ENCODE measurements around the gene ZCRB1.

The ZCRB1 gene

GRCh38 chr12:42327227-42327590 lies 1.3 kb upstream of the ZCRB1 start:
- no peak for DNase-seq (ENCODE audit: low read depth, low spot score)

GRCh38 chr12:42326541-42327226 lies 790 bp upstream of the ZCRB1 start:
- peak; percentile 91 for DNase-seq (ENCODE audit: low read depth, low spot score)

- no peak for DNase-seq (ENCODE audit: low read depth, low spot score)
Observed at GRCh38 chr12:42325326-42325652, 605 bp downstream of the ZCRB1 start.

GRCh38 chr12:42323856-42324255 lies 2.0 kb downstream of the ZCRB1 start:
- no peak for DNase-seq (ENCODE audit: low read depth, low spot score)

- DNase-seq (ENCODE audit: low read depth, low spot score), result no peak
Observed at GRCh38 chr12:42322567-42322966, 3.3 kb downstream of the ZCRB1 start.

- DNase-seq (ENCODE audit: low read depth, low spot score), result no peak
Observed at GRCh38 chr12:42320796-42321195, 5.1 kb downstream of the ZCRB1 start.

- no peak for DNase-seq (ENCODE audit: low read depth, low spot score)
Observed at GRCh38 chr12:42315108-42315507, 10.8 kb downstream of the ZCRB1 start.

GRCh38 chr12:42309996-42310395 lies 15.9 kb downstream of the ZCRB1 start:
- DNase-seq (ENCODE audit: low read depth, low spot score), result no peak

- DNase-seq (ENCODE audit: low read depth, low spot score), result no peak
Observed at GRCh38 chr12:42308390-42308789, 17.5 kb downstream of the ZCRB1 start.

- no peak for DNase-seq (ENCODE audit: low read depth, low spot score)
Observed at GRCh38 chr12:42306297-42306696, 19.6 kb downstream of the ZCRB1 start.

- peak; percentile 68 for DNase-seq (ENCODE audit: low read depth, low spot score)
Observed at GRCh38 chr12:42299392-42300308, 26.2 kb downstream of the ZCRB1 start.

GRCh38 chr12:42298887-42299286 lies 27.0 kb downstream of the ZCRB1 start:
- no peak for DNase-seq (ENCODE audit: low read depth, low spot score)

- no peak for DNase-seq (ENCODE audit: low read depth, low spot score)
Observed at GRCh38 chr12:42296503-42297109, 29.3 kb downstream of the ZCRB1 start.

- DNase-seq (ENCODE audit: low read depth, low spot score), result no peak
Observed at GRCh38 chr12:42291680-42292079, 34.2 kb downstream of the ZCRB1 start.

- DNase-seq (ENCODE audit: low read depth, low spot score), result no peak
Observed at GRCh38 chr12:42288544-42288943, 37.4 kb downstream of the ZCRB1 start.

GRCh38 chr12:42286741-42287140 lies 39.2 kb downstream of the ZCRB1 start:
- DNase-seq (ENCODE audit: low read depth, low spot score), result no peak

- DNase-seq (ENCODE audit: low read depth, low spot score), result no peak
Observed at GRCh38 chr12:42285431-42285830, 40.5 kb downstream of the ZCRB1 start.

- no peak for DNase-seq (ENCODE audit: low read depth, low spot score)
Observed at GRCh38 chr12:42284876-42285275, 41.0 kb downstream of the ZCRB1 start.

- no peak for DNase-seq (ENCODE audit: low read depth, low spot score)
Observed at GRCh38 chr12:42284157-42284556, 41.7 kb downstream of the ZCRB1 start.

- DNase-seq (ENCODE audit: low read depth, low spot score), result no peak
Observed at GRCh38 chr12:42283739-42284138, 42.2 kb downstream of the ZCRB1 start.

GRCh38 chr12:42282294-42282693 lies 43.6 kb downstream of the ZCRB1 start:
- DNase-seq (ENCODE audit: low read depth, low spot score), result no peak

- DNase-seq (ENCODE audit: low read depth, low spot score), result no peak
Observed at GRCh38 chr12:42281844-42282243, 44.0 kb downstream of the ZCRB1 start.

- DNase-seq (ENCODE audit: low read depth, low spot score), result no peak
Observed at GRCh38 chr12:42281278-42281677, 44.6 kb downstream of the ZCRB1 start.
